ENCODE measurements around the gene CAPZA2.
"Not testable (repeated sequence)": the region's sequence is repeated elsewhere in the genome, so short reads cannot be mapped to it uniquely, and the experiment has no call there.

The CAPZA2 gene

DNA sequence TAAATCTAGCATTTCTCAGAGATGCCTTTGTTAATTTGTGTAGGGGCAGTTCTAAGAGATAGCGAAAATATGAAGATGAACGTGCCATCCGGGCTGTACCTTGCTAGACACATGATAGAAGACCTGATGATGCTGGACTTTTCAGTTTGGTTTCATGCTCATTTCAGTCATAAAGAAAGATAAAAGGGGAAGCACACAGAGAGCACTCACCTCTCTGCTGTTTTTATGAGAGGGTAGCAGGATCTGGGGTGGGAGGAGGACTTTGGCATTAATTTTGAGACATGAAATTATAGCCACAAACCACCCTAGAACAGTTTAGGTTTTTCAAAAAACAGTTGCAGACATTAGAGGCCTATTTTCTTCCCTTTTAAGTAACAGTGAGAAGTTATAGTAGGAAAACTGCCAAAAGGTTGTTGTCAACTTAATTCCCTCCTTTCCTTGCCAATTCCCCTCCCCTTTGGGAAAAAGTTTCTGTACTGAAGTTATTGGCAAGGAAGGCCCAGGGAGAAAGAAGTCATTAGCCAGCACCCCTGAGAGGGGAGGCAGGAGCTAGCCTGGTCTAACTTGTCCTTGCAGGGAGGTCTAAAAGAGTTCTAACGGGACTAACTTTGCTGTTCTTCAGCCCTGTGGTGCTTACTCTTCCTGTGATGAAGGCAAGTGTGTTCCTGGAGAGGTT lies 93.6 kb downstream of the CAPZA2 start:
- no peak for DNase-seq

DNA sequence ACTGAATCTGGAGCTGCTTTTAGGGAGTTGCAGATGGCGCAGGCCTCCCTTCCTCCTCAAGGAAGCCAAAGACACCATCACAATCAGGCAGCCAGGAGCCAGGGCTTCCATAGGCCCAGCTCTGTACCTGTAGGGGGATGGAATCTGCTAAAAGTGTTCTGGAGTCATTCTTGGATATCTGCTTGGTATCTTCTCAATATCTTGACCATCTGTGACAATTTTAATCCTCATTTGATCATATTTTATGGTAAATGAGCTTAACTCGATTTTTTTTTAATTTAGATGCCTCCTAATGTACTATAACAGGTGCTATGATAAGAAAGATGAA lies 94.1 kb downstream of the CAPZA2 start:
- DNase-seq, result no peak

DNA sequence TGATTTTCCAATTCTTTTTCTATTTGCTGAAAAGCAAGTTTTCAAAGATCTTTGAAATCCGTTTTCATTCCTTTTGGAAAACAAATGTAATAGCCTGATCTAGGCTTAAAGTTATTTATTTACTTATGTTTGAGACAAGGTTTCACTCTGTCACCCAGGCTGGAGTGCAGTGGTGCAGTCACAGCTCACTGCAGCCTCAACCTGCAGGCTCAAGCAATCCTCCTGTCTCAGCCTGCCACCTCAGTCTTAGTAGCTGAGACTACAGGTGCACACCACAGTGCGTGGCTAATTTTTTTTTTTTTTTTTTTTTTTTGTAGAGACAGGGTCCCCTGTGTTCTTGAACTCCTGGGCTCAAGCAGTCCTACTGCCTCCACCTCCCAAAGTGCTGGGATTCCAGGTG lies 95.5 kb downstream of the CAPZA2 start:
- no peak for DNase-seq

DNA sequence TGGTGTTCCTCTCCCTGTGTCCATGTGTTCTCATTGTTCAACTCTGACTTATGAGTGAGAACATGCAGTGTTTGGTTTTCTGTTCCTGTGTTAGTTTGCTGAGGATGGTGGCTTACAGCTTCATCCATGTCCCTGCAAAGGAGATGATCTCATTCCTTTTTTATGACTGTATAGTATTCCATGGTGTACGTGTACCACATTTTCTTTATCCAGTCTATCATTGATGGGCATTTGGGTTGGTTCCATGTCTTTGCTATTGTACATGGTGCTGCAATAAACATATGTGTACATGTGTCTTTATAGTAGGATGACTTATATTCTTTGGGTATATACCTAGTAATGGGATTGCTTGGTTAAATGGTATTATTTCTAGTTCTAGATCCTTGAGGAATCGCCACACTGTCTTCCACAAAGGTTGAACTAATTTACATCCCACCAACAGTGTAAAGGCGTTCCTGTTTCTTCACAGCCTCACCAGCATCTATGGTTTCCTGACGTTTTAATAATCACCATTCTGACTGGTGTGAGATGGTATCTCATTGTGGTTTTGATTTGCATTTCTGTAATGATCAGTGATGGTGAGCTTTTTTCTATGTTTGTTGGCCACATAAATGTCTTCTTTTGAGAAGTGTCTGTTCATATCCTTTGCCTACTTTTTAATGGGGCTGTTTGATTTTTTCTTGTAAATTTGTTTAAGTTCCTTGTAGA lies 99.7 kb downstream of the CAPZA2 start:
- not testable (repeated sequence) for DNase-seq

DNA sequence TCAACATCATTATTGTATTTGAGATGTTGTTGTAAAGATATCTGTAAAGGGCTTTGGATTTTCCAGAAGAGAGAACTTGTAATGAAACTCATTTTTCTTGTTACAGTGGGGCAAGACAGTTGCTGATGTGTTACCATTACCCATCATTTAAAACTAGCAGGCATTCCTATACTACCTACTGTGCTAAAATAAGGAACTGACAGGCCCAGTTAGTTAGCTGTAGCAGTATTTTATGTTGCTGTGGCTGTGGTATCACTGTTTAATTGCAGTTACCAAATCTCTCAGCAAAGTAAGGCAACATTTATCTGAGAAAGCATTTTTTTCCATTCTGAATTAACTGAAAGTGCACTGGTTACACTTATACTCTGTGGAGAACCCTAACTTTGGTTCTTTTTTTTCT lies 100.8 kb downstream of the CAPZA2 start:
- no peak for DNase-seq

DNA sequence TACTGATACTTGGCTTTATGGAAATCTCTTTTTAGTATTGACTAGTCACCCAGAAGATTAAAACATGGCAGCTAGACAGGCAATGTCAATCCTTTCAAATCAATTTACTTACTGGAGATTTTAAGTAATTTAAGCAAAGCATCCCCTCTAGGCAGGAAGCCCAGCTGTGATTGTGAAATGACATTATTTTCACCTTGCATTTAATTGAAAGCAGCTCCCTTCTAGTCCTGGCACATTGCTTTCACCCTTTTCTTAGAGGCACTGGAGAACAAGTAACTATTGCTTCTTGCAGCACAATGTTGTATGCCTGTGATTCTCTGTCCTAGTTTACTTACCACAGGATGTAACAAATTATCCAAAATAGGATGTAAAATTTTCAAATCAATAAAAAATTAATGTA lies 104.2 kb downstream of the CAPZA2 start:
- no peak for DNase-seq

DNA sequence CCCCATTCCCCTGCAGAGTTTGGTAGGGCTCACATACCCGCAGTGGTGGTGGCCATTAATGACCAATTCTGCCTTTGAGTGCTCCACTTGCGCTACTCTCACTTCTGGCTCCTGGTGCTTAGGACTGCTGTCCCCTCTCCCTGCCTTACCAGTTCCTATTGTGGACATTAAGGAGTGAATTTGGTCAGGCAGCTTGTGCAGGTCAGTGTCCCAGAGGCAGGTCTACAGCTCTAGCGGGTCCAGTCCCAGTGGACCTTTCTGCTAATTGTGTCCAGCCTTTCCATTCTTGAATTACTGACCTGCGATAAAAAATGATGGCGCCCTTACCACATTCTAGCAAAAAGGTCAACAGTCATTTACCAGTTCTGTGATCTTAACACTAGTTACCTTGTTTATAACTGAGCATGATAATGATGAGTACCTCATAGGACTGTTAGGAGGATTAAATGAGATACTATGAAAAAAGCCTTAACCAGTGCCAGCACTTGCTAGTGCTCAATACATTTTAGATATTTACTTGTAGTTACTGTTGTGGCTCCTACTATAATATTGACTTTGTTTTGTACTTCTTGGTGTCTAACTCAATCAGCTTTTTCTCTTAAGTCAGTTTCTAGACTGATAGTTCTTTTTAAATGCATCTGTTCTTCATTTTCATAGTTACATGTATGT lies 105.0 kb downstream of the CAPZA2 start:
- DNase-seq, result no peak

DNA sequence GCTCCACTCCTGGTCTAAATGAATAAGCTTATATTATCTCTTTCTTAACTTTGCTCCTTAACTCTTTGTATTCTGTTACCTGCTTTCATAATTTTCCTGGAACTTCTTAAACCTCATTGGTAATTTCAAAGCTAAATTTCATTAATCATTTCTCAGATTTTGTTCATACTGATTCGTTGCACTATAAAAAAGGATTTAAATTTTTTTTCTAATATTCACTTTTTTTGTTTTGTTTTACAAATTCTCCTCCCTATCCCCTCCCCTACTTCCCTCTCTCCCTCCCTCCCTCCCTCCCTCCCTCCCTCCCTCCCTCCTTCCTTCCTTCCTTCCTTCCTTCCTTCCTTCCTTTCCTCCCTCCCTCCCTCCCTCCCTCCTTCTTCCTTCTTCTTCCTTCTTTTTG lies 105.6 kb downstream of the CAPZA2 start:
- no peak for DNase-seq

- no peak for DNase-seq
These were observed 106.2 kb downstream of the CAPZA2 start for GRCh38 chr7:116968631-116969030.

- DNase-seq, result no peak
These were observed 107.0 kb downstream of the CAPZA2 start for GRCh38 chr7:116969371-116969902.

DNA sequence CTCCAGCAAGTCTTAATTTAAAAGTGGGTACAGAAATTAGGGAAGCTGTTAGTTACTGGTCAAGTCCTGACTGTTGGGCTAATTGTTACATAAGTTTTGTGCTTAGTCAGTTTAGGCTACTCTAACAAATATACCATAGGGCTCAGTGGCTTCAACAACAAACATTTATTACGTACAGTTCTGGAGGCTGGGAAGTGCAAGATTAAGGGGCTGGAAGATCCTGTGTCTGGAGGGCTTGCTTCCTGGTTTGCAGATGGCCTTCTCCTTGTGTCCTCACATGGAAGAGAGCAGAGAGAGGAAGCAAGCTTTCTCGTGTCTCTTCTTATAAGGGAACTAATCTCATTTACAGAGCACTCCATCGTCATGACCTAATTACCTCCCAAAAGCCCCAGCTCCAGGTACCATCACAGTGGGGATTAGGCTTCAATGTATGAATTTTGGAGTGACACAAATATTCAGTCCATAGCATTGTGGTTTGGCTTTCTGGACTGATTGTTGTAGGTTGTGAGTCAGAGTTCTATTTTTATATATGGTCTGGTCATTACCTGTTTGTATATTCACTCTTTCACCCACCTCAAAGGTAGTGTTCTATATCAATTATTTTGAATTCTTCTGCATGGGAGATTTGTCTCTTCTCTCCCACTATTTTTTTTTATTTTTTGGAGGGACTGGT lies 108.0 kb downstream of the CAPZA2 start:
- no peak for DNase-seq

DNA sequence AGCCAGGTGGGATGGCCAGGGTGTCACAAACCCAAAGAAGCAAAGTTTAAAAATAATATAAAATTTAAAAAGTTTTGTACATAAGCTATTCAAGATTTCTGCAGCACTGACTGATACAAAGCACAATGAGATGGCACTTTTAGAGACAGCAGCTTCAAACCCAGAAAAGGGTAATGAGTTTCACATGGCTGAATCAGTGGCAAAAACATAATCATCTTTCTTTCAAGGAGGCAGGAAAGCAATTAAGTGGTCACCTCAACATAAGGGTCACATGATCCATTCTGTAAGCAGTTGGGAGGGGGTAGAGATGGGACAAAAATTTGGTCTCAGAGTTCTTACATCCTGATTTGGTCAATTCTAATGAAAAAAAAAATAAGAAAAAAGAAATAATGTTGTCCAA lies 108.8 kb downstream of the CAPZA2 start:
- not testable (repeated sequence) for DNase-seq
